ENCODE data around the gene OSCAR.
"Not testable (repeated sequence)": the region's sequence is repeated elsewhere in the genome, so short reads cannot be mapped to it uniquely, and the experiment has no call there.

OSCAR gene

GRCh38 chr19:54124393-54124792 lies 23.8 kb upstream of the OSCAR start:
- DNase-seq, result no peak

DNA sequence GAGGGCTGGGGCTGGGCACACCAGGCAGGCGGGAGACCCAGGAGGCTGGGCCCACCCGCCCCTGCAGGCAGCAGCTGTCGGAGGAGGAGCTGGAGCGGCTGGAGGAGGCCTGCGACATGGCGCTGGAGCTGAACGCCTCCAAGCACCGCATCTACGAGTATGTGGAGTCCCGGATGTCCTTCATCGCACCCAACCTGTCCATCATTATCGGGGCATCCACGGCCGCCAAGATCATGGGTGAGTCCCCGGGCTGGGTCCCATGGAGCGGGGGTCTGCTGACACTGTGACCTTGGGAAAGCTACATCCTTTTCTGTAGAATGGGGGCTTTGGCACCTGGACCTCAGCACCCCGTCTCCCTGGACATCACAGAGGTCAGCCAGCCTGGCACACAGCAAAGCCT lies 23.1 kb upstream of the OSCAR start:
- no peak for DNase-seq

GRCh38 chr19:54121259-54121658 lies 20.7 kb upstream of the OSCAR start:
- no peak for DNase-seq

DNA sequence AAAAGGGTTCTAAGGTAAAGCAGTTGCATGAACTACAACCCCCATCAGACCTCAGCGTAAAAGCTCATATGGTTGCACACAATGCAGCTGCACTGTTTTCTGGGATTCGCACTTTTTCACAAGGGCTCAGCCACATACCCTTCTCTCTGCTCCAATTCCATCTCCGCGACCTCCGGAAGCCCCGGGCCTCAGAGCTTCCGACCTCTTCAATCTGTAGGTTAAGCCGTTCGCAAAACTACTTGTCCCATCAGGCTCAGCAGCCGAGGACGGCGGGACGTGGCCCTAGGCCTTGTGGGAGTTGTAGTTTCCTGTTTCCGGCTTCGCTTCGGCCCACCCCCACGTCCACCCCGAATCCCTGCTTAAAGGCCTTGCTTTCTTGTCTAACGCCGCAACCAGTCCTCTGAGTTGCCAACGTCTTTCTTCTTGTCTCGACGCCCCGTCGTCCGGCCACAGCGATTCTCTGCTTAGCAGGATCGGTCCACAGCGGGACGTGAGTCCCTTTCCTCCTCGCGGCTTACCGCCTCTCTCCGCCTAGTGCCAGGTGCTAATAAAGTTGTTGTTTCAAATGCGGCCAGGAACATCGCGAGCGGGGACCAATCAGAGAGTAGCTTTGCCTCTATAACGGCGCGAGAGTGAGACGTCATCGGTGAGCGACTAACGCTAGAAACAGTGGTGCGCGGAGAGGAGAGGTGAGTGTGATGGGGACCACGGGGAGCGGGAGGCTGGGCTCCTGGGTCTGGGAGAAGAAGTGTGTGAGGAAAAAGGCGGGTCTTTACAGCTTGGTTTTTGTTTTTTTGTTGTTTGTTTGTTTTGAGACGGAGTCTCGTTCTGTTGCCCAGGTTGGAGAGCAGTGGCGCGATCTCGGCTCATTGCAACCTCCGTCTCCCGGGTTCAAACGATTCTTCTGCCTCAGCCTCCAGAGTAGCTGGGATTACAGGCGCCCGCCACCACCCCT lies 14.8 kb upstream of the OSCAR start, which contains the start of the genes PRPF31 and TFPT:
Gene PRPF31 (plus strand): TSS at position 646 of the 955 bp plus-strand sequence. CDS start 2,525 bp downstream, outside the sequence.
Gene TFPT (minus strand): TSS at position 549 of the 955 bp plus-strand sequence. CDS start 388 bp downstream, at position 161.
- peak; percentile 96 for DNase-seq

- DNase-seq, result peak; percentile 51
Observed at GRCh38 chr19:54114340-54115108, 13.9 kb upstream of the OSCAR start.

DNA sequence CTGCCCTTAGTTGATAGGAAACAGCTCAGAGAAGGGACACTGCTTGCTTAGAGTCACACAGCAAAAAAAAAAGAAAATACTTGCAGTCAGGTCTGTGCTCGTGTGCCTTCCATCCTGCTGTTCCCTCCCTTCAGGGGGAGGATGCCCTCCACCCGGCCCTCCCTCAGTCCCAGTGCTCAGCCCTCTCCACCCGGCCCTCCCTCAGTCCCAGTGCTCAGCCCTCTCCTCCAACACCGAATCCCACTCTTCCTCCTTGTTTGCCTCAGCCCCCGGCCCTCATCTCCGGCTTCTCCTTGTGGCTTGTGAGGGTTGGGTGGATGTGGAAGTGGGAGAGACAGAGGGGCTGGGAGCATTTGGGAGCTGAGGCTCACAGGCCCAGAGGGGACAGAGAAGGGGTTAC lies 9.0 kb upstream of the OSCAR start:
- DNase-seq, result no peak

DNA sequence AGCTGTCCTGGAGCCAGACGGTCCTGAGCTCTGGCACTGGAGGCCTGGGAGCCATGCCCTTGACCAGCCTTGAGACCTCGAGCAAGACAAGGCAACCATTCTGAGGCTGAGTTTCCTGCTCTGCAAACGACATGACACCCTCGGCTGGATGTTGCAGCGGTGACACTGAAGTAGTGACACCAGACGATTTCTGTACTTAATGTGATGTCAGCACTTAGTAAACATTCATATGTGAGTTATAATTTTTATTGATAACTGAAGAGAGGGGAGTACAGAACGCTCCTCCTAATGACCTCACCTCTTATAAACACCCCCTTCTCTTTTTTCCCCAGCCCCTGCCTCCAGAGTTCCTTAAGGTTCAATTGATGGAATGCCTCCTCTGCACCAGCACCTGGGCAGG lies 7.9 kb upstream of the OSCAR start:
- no peak for DNase-seq

- DNase-seq, result no peak
Observed at GRCh38 chr19:54107876-54108490, 7.4 kb upstream of the OSCAR start.

- no peak for DNase-seq
Observed at GRCh38 chr19:54106716-54107115, 6.1 kb upstream of the OSCAR start.

GRCh38 chr19:54105796-54106195 lies 5.2 kb upstream of the OSCAR start:
- no peak for DNase-seq

DNA sequence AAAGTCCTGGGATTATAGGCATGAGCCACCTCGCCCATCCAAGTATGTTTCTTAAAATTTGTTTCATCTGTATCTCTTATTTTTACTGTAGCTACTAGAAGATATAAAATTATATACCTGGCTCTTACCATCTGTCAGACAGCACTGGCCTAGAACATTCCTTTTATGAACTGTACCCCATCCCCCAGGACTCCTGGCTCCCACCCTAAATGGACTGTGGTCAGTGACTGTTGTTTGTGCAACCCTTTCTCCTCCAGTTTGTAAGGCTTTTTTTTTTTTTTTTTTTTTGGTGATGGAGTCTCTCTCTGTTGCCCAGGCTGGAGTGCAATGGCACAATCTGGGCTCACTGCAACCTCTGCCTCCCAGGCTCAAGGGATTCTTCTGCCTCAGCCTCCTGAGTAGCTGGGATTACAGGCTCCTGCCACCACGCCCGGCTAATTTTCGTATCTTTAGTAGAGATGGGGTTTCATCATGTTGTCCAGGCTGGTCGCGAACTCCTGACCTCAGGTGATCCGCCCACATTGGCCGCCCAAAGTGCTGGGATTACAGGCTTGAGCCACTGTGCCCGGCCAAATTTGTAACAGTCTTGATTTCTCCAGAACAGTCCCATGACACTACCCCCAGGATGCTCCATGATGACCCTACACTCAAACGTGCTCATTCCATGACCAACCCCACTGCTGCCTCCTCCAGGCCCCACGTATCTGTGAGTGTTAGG lies 4.6 kb upstream of the OSCAR start:
- no peak for DNase-seq

GRCh38 chr19:54102421-54103169 lies 2.0 kb upstream of the OSCAR start, which contains the start of gene NDUFA3:
Gene NDUFA3 (plus strand): TSS chr19:54102855. CDS start chr19:54102879, 24 bp downstream.
- DNase-seq, result peak; percentile 94

DNA sequence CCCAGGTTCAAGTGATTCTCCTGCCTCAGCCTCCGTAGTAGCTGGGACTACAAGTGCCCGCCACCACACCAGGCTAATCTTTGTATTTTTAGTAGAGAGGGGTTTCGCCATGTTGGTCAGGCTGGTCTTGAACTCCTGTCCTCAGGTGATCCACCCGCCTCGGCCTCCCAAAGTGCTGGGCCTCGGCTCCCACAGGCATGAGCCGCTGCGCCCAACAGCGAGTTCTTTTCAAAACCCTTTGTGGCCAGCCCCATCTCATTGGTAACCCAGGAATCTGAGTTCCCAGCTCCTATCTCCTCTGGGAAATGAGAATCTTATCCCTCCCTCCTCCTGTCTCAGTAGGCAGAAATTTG lies 724 bp downstream of the OSCAR start:
- DNase-seq, result not testable (repeated sequence)

- DNase-seq, result no peak
Observed at GRCh38 chr19:54099190-54099902, 1.3 kb downstream of the OSCAR start.

GRCh38 chr19:54096617-54097106 lies 3.9 kb downstream of the OSCAR start:
- no peak for DNase-seq

GRCh38 chr19:54095859-54096616 lies 4.6 kb downstream of the OSCAR start:
- peak; percentile 2 for DNase-seq

GRCh38 chr19:54095136-54095858 lies 5.3 kb downstream of the OSCAR start:
- DNase-seq, result no peak

GRCh38 chr19:54094426-54095000 lies 6.1 kb downstream of the OSCAR start:
- DNase-seq, result no peak

DNA sequence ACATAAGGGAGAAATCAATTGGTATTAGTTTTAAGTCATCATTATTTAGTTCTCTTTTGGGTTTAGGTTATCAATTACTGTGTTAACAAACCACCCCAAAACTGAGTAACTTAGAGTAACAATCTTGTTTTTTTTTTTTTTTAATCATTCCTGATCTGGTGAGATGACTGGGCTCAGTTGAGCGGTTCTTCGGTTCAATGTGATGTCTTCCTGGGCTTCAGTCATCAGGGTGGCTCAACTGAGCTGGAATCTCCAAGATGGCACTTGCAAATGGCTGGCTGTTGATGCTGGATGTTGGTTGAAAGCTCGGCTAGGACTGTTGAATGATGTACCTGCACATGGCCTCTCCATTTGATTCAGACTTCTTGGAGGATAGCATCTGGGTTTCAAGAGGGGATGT lies 16.2 kb downstream of the OSCAR start:
- no peak for DNase-seq

Data from NCI-H2171 treated with DMSO at 0.1 percent for 48 hours (cell line).